K562 (cell line): Measurements from ENCODE around the gene CRTC3. TPM values are rescaled to one million over a fixed set of nuclear protein-coding genes. Genes with fewer than 3 reads are reported as not detected.

Experiments used
- BDP1 ChIP-seq: IDR thresholded peaks from 3 replicates; pipeline ENCODE4 v1.6.1; 2011; ENCODE audit not compliant: insufficient read length, insufficient read depth
- CBX5 ChIP-seq: IDR thresholded peaks from 2 replicates; pipeline ENCODE4 v1.6.1; 2014; ENCODE audit warnings: low read depth, borderline replicate concordance
- CHD2 ChIP-seq: IDR thresholded peaks from 2 replicates; pipeline ENCODE4 v1.6.1; 2011; ENCODE audit warnings: low read depth, low read length
- CREBBP ChIP-seq: IDR thresholded peaks from one replicate; pipeline ENCODE4 v1.6.1; 2012; ENCODE audit warnings: low read depth, mild to moderate bottlenecking, control low read depth, inconsistent platforms, low read length
- ETV1 ChIP-seq: fragments of 450-650 bp; conservative IDR thresholded peaks from 2 replicates; pipeline ENCODE4 v1.6.1; 2016; ENCODE audit warnings: missing genetic modification characterization, control low read depth, low read depth, missing compliant biosample characterization
- FOXM1 ChIP-seq, 2 experiments: fragments of 450-650 bp in 1 of 2; sonication (generic) in 1 of 2; formaldehyde crosslinking in 1 of 2; IDR thresholded peaks; 2 replicates each; pipeline versions ENCODE4 v1.6.1 to v1.9.0; 2017 to 2022; ENCODE audit warnings: low read depth in 2 of 2, mild to moderate bottlenecking in 2 of 2, missing genetic modification reagents in 1 of 2, moderate library complexity in 1 of 2
- GABPB1 ChIP-seq: sonication (generic); formaldehyde crosslinking; IDR thresholded peaks from 2 replicates; pipeline ENCODE4 v1.8.0; 2022; ENCODE audit warnings: mild to moderate bottlenecking, missing genetic modification reagents
- GTF2A2 ChIP-seq: IDR thresholded peaks from 2 replicates; pipeline ENCODE4 v1.6.1; 2016; ENCODE audit warnings: mild to moderate bottlenecking, missing genetic modification characterization, missing compliant biosample characterization
- JUN ChIP-seq, 2 experiments: sonication (generic) in 1 of 2; formaldehyde crosslinking in 1 of 2; IDR thresholded peaks; 2 replicates each; pipeline versions ENCODE4 v1.6.1 to v1.8.0; 2012 to 2022; ENCODE audit warnings: borderline replicate concordance in 2 of 2, mild to moderate bottlenecking in 2 of 2, improper control_type of control experiment in 1 of 2, low read depth in 1 of 2, low read length in 1 of 2, missing genetic modification reagents in 1 of 2
- MAX ChIP-seq: sonication (generic); formaldehyde crosslinking; IDR thresholded peaks from 2 replicates; pipeline ENCODE4 v1.9.0; 2022; ENCODE audit warnings: mild to moderate bottlenecking, missing genetic modification reagents
- NRF1 ChIP-seq, 2 experiments: fragments of 450-650 bp; IDR thresholded peaks in 1 of 2; conservative IDR thresholded peaks in 1 of 2; 2 replicates each; pipeline ENCODE4 v1.6.1; 2014; ENCODE audit warnings: mild to moderate bottlenecking in 2 of 2
- SAFB2 ChIP-seq: fragments of 200-400 bp; formaldehyde crosslinking; IDR thresholded peaks from 2 replicates; pipeline ENCODE4 v1.6.1; 2018; ENCODE audit warnings: borderline replicate concordance, low read length, low read depth, moderate library complexity; ENCODE audit not compliant: severe bottlenecking
- SIX5 ChIP-seq, 2 experiments: IDR thresholded peaks; 2 replicates each; pipeline ENCODE4 v1.6.1; 2011; ENCODE audit warnings: low read length in 2 of 2, borderline replicate concordance in 1 of 2, low read depth in 1 of 2, mild to moderate bottlenecking in 1 of 2, moderate library complexity in 1 of 2; ENCODE audit not compliant: insufficient read depth in 1 of 2
- SNIP1 ChIP-seq: fragments of 450-650 bp; IDR thresholded peaks from 2 replicates; pipeline ENCODE4 v1.7.1; 2017; ENCODE audit warnings: low read depth, mild to moderate bottlenecking
- SPI1 ChIP-seq: IDR thresholded peaks from 2 replicates; pipeline ENCODE4 v1.6.1; 2011; ENCODE audit warnings: low read depth, low read length, control low read depth, borderline replicate concordance
- TAF1 ChIP-seq: IDR thresholded peaks from 2 replicates; pipeline ENCODE4 v1.6.1; 2011; ENCODE audit warnings: mild to moderate bottlenecking, low read length, moderate library complexity; ENCODE audit not compliant: insufficient read depth, control insufficient read depth, severe bottlenecking; ENCODE audit errors: extremely low read depth
- YY1 ChIP-seq, 3 experiments: IDR thresholded peaks; 2 replicates each; pipeline ENCODE4 v1.6.1; 2011; ENCODE audit warnings: low read length in 2 of 3, mild to moderate bottlenecking in 2 of 3, moderate library complexity in 2 of 3, borderline replicate concordance in 1 of 3, control low read depth in 1 of 3, low read depth in 1 of 3; ENCODE audit not compliant: insufficient read depth in 3 of 3, insufficient replicate concordance in 2 of 3, control insufficient read depth in 1 of 3, insufficient read length in 1 of 3; ENCODE audit errors: extremely low read depth in 1 of 3
- ZFP36 ChIP-seq: fragments of 150-350 bp; IDR thresholded peaks from 2 replicates; pipeline ENCODE4 v1.6.1; 2018; ENCODE audit warnings: low read length, low read depth; ENCODE audit not compliant: partially characterized antibody
- ZNF57 ChIP-seq: fragments of 450-650 bp; formaldehyde crosslinking; IDR thresholded peaks from 2 replicates; pipeline ENCODE4 v1.4.0; 2020; ENCODE audit warnings: mild to moderate bottlenecking, moderate library complexity
- ZNF695 ChIP-seq: fragments of 450-650 bp; formaldehyde crosslinking; IDR thresholded peaks from 2 replicates; pipeline ENCODE4 v1.4.0; 2020; ENCODE audit warnings: mild to moderate bottlenecking, moderate library complexity
- polyA plus RNA-seq, 8 experiments: library from polyadenylated mRNA; depleted of rRNA in 4 of 8; stranded (reverse) in 5 of 8; unstranded in 3 of 8; fragments of >200 nt; fragmentation: Nextera tagmentation in 2 of 8; fragmentation: Illumina TruSeq in 1 of 8; extraction: Ambion mirVana in 2 of 8; extraction: Trizol in 1 of 8; gene quantifications; 2 replicates each; pipeline versions ENCODE4 v1.2.1 to v1.2.3, GENCODE V29; 2011 to 2014; ENCODE audit warnings: inconsistent platforms in 1 of 8, missing spikeins in 1 of 8
- total RNA-seq, 7 experiments: library from RNA; depleted of rRNA in 6 of 7; stranded (reverse); fragments of >200 nt in 6 of 7; fragmentation: Illumina TruSeq in 2 of 7; extraction: Trizol in 2 of 7; gene quantifications; 2 replicates each; pipeline versions ENCODE4 v1.2.1 to v1.2.3, GENCODE V29; 2011 to 2021; ENCODE audit warnings: low replicate concordance in 1 of 7
- TF ChIP-seq, protein P1 (sequence below): sonication (generic); formaldehyde crosslinking; IDR thresholded peaks from 2 replicates; pipeline ENCODE4 v1.8.1; 2023; ENCODE audit warnings: mild to moderate bottlenecking, missing genetic modification reagents, moderate library complexity

CRTC3 gene
- total and polyA plus RNA-seq, 9 of the 15 experiments (the other 6 are each of a cell fraction or from before 2014, with no cell fraction given), result 1.2 to 19.0 (median 11.6) TPM

DNA sequence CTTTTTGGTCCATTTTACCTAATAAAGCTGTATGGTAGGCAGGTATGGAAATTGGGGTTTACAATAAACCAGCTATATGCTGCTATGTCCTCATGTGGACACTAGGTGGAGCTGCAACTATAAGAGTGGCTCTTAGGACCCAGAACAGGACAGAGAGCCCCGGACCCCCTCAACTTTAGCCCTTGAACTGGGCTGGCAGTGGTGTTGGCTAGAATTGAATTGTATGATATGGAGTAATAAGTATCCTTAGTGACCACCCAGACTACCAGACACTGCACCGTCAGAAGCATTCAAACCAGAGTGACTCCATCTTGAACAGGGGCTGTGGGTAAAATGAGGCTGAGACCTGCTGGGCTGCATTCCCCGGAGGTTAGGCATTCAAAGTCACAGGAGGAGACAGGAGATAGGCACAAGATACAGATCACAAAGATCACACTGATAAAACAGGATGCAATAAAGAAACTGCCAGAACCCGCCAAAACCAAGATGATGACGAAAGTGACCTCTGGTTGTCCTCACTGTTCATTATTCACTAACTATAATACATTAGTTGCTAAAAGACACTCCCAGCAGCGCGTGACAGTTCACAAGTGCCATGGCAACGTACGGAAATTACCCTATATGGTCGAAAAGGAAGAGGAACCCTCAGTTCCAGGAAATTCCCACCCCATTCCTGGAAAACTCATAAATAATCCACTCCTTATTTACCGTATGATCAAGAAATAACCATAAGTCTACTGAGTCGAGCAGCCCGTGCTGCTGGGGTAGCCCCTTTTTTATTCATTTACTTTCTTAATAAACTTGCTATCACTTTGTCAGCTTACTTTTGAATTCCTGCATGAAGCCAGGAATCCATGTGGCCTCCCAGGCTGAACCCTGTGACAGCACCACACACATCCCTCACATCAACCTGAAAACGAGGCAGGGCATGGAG lies 118.7 kb downstream of the CRTC3 start (continued):
- TF ChIP-seq CREBBP (no peak), YY1 (IDR thresholded peaks at IDR 0.05; ENCODE audit: borderline replicate concordance in 1 of 3, control insufficient read depth in 1 of 3, extremely low read depth in 1 of 3, insufficient read depth in 3 of 3, insufficient read length in 1 of 3, insufficient replicate concordance in 2 of 3, low read depth in 1 of 3, low read length in 2 of 3) (peak in 2 of 3 experiments; percentile 53 to 85), MAX (CRISPR knock-in tag) (no peak), CHD2 (peak; percentile 35; the same call in 1 of the 2 replicates), GABPB1 (CRISPR knock-in tag) (peak; percentile 42; the same call in 1 of the 2 replicates), SNIP1 (peak; percentile 48; the same call in 1 of the 2 replicates), BDP1 (no peak), ZNF57 (CRISPR knock-in tag) (peak; percentile 99), SIX5 (IDR thresholded peaks at IDR 0.05; ENCODE audit: borderline replicate concordance in 1 of 2, insufficient read depth in 1 of 2, low read depth in 1 of 2, low read length in 2 of 2) (no peak), TAF1 (no peak), ETV1 (tag) (peak; percentile 99), ZFP36 (peak; percentile 76), FOXM1 (IDR thresholded peaks at IDR 0.05; ENCODE audit: low read depth) (peak; percentile 39), FOXM1 (CRISPR knock-in tag; IDR thresholded peaks at IDR 0.05; ENCODE audit: low read depth) (no peak), ZNF695 (CRISPR knock-in tag) (peak; percentile 99), NRF1 (conservative IDR thresholded peaks at IDR 0.05 in 1 of 2, IDR thresholded peaks at IDR 0.05 in 1 of 2) (0 out of 4 replicates have a peak, but pooled peaks of 1 of the 2 experiments have one; percentile 37), GTF2A2 (tag) (peak; percentile 99), SPI1 (0 out of 2 replicates have a peak, but pooled peaks have one; percentile 46), SAFB2 (no peak), CBX5 (no peak), JUN (IDR thresholded peaks at IDR 0.05; ENCODE audit: borderline replicate concordance, low read depth, low read length) (no peak), JUN (CRISPR knock-in tag; IDR thresholded peaks at IDR 0.05; ENCODE audit: borderline replicate concordance) (no peak)
- TF ChIP-seq, protein P1, sequence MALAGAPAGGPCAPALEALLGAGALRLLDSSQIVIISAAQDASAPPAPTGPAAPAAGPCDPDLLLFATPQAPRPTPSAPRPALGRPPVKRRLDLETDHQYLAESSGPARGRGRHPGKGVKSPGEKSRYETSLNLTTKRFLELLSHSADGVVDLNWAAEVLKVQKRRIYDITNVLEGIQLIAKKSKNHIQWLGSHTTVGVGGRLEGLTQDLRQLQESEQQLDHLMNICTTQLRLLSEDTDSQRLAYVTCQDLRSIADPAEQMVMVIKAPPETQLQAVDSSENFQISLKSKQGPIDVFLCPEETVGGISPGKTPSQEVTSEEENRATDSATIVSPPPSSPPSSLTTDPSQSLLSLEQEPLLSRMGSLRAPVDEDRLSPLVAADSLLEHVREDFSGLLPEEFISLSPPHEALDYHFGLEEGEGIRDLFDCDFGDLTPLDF (CRISPR knock-in tag), result peak; percentile 93
